ENCODE results near the gene CNN2.

DNA sequence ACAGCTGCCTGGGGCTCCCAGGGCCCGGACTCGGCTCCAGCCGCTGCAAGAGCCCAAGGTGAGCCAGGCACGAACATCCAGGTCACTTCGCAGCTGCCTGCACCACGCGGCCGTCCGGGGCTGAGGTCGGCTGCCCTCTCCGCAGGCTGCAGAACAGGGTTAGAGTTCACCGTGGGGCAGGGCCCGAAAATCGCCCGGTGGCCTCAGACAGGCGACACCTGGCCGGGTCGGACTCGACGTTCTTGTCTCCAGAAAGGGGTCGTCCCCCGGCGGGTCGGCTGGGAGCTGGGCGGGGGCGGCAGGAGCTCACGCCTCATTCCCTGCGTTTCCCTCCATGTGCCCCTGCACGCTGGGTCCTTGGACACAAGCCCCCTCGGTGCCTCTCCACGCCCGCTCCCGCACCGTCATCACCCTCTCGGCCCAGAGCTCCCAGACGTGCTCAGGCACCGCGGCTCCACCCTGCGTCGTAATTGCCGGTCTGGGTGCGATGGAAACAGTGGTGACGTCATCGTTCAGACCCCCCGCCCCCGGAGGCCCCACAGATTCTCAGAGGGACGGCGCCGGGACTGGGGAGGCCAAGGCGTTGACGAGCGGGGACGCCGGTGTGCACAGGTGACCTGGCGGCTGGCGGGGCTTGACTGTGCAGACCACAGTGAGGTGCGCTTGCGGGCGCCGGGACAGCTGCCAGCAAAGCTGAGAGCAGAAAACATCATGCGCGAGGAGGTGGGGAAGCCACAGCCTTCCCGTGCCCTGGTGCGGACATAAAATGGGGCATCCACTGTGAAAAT lies 30.2 kb upstream of the CNN2 start:
- TF ChIP-seq, protein P1, sequence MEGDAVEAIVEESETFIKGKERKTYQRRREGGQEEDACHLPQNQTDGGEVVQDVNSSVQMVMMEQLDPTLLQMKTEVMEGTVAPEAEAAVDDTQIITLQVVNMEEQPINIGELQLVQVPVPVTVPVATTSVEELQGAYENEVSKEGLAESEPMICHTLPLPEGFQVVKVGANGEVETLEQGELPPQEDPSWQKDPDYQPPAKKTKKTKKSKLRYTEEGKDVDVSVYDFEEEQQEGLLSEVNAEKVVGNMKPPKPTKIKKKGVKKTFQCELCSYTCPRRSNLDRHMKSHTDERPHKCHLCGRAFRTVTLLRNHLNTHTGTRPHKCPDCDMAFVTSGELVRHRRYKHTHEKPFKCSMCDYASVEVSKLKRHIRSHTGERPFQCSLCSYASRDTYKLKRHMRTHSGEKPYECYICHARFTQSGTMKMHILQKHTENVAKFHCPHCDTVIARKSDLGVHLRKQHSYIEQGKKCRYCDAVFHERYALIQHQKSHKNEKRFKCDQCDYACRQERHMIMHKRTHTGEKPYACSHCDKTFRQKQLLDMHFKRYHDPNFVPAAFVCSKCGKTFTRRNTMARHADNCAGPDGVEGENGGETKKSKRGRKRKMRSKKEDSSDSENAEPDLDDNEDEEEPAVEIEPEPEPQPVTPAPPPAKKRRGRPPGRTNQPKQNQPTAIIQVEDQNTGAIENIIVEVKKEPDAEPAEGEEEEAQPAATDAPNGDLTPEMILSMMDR (IDR thresholded peaks at IDR 0.05), result no peak
- no peak for TF ChIP-seq POLR2A (IDR thresholded peaks at IDR 0.05)
